Epidermal melanocyte (primary cell): Measurements from ENCODE around the gene TP63.

Source experiments
- DNase-seq: peaks from one replicate; pipeline ENCODE4 v3.0.0; 2011; ENCODE audit warnings: low spot score; ENCODE audit not compliant: insufficient read length

TP63 gene

GRCh38 chr3:189683546-189684255 is 52.5 kb downstream of the TP63 start:
- DNase-seq = no peak

GRCh38 chr3:189684317-189684716 is 53.1 kb downstream of the TP63 start:
- DNase-seq = no peak

- DNase-seq = no peak
Measured at GRCh38 chr3:189685291-189685690, 54.1 kb downstream of the TP63 start.

GRCh38 chr3:189685860-189686259 is 54.7 kb downstream of the TP63 start:
- no peak for DNase-seq

GRCh38 chr3:189687475-189687874 is 56.3 kb downstream of the TP63 start:
- no peak for DNase-seq

- DNase-seq = no peak
Measured at GRCh38 chr3:189688262-189688661, 57.1 kb downstream of the TP63 start.

GRCh38 chr3:189689625-189690024 is 58.4 kb downstream of the TP63 start:
- no peak for DNase-seq

GRCh38 chr3:189690237-189690636 is 59.0 kb downstream of the TP63 start:
- DNase-seq = no peak

- no peak for DNase-seq
Measured at GRCh38 chr3:189690672-189691071, 59.5 kb downstream of the TP63 start.

GRCh38 chr3:189695400-189695799 is 64.2 kb downstream of the TP63 start:
- DNase-seq = no peak

- DNase-seq = no peak
Measured at GRCh38 chr3:189698811-189699210, 67.6 kb downstream of the TP63 start.

- DNase-seq = no peak
Measured at GRCh38 chr3:189699885-189700284, 68.7 kb downstream of the TP63 start.

- no peak for DNase-seq
Measured at GRCh38 chr3:189702066-189702646, 71.0 kb downstream of the TP63 start.

- no peak for DNase-seq
Measured at GRCh38 chr3:189703865-189704264, 72.7 kb downstream of the TP63 start.

GRCh38 chr3:189708375-189708774 is 77.2 kb downstream of the TP63 start:
- no peak for DNase-seq

- peak; percentile 62 for DNase-seq
Measured at GRCh38 chr3:189710620-189711402, 79.6 kb downstream of the TP63 start.

- no peak for DNase-seq
Measured at GRCh38 chr3:189712906-189713483, 81.8 kb downstream of the TP63 start.

GRCh38 chr3:189714991-189715961 is 84.1 kb downstream of the TP63 start:
- no peak for DNase-seq

GRCh38 chr3:189718215-189718614 is 87.0 kb downstream of the TP63 start:
- no peak for DNase-seq

- DNase-seq = no peak
Measured at GRCh38 chr3:189720736-189721417, 89.7 kb downstream of the TP63 start.
